KMS-11 (cell line): Measurements from ENCODE around the gene RPH3AL.

Source experiments
- H2AFZ ChIP-seq: fragments of 200-600 bp; sonication (generic); 2 replicates; pipeline ENCODE4 v1.6.1; 2016; ENCODE audit warnings: antibody characterized with exemption, mixed run types, low read depth
- H3K27ac ChIP-seq: fragments of 200-600 bp; sonication (generic); 2 replicates; pipeline ENCODE4 v1.6.1; 2016; ENCODE audit warnings: mild to moderate bottlenecking, mixed run types
- H3K27me3 ChIP-seq: fragments of 200-600 bp; sonication (generic); 2 replicates; pipeline ENCODE4 v1.6.1; 2017; ENCODE audit warnings: mild to moderate bottlenecking, low read depth, mixed run types, moderate library complexity; ENCODE audit not compliant: insufficient read depth
- H3K36me3 ChIP-seq: fragments of 200-600 bp; sonication (generic); 2 replicates; pipeline ENCODE4 v1.6.1; 2017; ENCODE audit warnings: mild to moderate bottlenecking, mixed run types; ENCODE audit not compliant: insufficient read depth
- H3K4me1 ChIP-seq: fragments of 200-600 bp; sonication (generic); 2 replicates; pipeline ENCODE4 v1.6.1; 2016; ENCODE audit warnings: mild to moderate bottlenecking, low read depth, mixed run types; ENCODE audit not compliant: poor library complexity, severe bottlenecking
- H3K4me2 ChIP-seq: fragments of 200-600 bp; sonication (generic); 2 replicates; pipeline ENCODE4 v1.7.0; 2016; ENCODE audit warnings: mild to moderate bottlenecking, mixed run types
- H3K4me3 ChIP-seq: fragments of 200-600 bp; sonication (generic); IDR thresholded peaks from 2 replicates; pipeline ENCODE4 v1.6.1; 2017; ENCODE audit warnings: low read depth, low read length, mixed read lengths; ENCODE audit not compliant: insufficient read depth
- H3K79me2 ChIP-seq: fragments of 200-600 bp; sonication (generic); 2 replicates; pipeline ENCODE4 v1.6.1; 2016; ENCODE audit warnings: low read depth, mixed run types; ENCODE audit not compliant: insufficient read depth
- H3K9ac ChIP-seq: fragments of 200-600 bp; sonication (generic); 2 replicates; pipeline ENCODE4 v1.6.1; 2016; ENCODE audit warnings: mild to moderate bottlenecking, mixed run types
- H4K20me1 ChIP-seq: fragments of 200-600 bp; sonication (generic); 2 replicates; pipeline ENCODE4 v1.6.1; 2016; ENCODE audit warnings: mild to moderate bottlenecking, mixed run types; ENCODE audit not compliant: insufficient read depth
- CTCF ChIP-seq: fragments of 200-600 bp; sonication (generic); conservative IDR thresholded peaks from 2 replicates; pipeline ENCODE4 v1.6.1; 2017; ENCODE audit warnings: low read depth, mild to moderate bottlenecking, antibody characterized with exemption, low read length, moderate library complexity, mixed read lengths

The RPH3AL gene

DNA sequence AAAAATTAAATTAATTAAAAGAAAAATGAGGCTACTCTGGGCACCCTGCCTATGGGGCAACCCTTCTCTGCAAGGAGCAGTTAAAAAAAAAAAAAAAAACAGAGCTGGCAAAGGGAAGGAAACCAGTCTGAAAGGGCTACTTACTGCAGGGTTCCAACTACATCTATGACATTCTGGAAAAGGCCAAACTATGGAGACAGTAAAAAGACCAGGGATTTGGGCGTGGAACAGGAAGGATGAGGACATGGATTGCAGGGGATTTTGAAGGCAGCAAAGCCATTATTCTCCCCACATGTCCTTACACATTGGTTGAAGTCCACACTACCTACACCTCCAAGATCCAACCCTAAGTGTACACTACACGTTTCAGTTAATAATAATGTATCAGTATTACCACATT, 4.6 kb downstream of the RPH3AL start:
- Histone ChIP-seq H2AFZ (no peak overlapping the region), H4K20me1 (no peaks in the 10 kb centered on the region), H3K9ac (no peak overlapping the region), H3K36me3 (no peaks in the 10 kb centered on the region), H3K27ac (no peak overlapping the region), H3K4me1 (no peaks in the 10 kb centered on the region), H3K27me3 (no peaks in the 10 kb centered on the region), H3K4me3 (no peak overlapping the region), H3K79me2 (no peaks in the 10 kb centered on the region), H3K4me2 (no peak overlapping the region)
- TF ChIP-seq CTCF = no peak

DNA sequence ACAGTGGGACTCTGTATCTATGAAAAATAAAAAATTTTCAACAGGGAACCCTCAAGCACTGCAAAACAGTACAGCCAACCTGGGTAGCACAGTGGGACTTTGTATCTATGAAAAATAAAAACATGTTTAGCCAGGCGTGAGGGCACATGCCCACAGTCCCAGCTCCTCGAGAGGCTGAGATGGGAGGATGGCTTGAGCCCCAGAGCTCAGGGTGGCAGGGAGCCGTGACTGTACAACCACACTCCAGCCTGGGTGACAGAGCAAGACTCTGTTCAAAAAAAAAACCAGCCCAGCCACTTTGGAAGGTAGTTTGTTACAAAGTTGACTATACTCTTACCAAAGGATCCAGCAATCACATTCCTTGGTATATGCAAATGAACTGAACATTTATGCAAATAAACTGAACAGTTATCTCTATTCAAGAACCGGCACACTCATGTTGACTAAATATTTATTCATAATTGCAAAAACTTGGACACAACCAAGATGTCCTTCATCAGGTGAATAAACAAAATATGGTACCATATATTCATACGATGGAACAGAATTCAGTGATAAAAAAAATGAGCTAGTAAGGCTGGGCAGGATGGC, 5.2 kb downstream of the RPH3AL start:
- Histone ChIP-seq H3K9ac (no peak overlapping the region), H3K4me1 (no peaks in the 10 kb centered on the region), H3K79me2 (no peaks in the 10 kb centered on the region), H3K36me3 (no peaks in the 10 kb centered on the region), H2AFZ (no peak overlapping the region), H3K27ac (no peak overlapping the region), H4K20me1 (no peaks in the 10 kb centered on the region), H3K27me3 (no peaks in the 10 kb centered on the region), H3K4me2 (no peak overlapping the region), H3K4me3 (no peak overlapping the region)
- TF ChIP-seq CTCF = no peak

DNA sequence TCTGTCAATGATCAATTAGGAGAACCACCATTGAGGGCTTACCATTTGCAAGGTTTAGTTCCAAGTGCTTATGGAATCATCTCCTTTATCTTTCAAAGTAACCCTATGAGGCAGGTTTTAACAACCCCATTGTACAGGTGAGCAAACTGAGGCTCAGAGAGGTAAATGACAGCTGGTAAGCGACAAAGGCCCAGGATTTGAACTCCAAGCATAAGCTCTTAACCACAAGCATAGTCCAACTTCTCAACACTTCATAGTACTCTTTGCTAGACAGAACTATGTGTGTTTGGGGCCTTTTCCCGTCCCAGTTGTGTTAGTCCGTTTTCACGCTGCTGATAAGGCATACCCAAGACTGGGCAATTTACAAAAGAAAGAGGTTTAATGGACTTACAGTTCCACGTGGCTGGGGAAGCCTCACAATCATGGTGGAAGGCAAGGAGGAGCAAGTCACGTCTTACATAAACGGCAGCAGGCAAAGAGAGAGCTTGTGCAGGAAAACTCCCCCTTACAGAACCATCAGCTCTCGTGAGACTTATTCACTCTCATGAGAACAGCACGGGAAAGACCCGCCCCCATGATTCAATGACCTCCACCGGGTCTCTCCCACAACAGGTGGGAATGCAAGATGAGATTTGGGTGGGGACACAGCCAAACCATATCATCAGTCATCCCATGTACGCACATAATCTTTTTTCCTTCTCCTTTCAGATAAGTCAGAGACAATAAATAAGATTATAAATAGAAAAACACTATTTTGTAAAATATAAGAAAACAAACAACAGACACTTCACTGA, 6.4 kb downstream of the RPH3AL start:
- no peaks in the 10 kb centered on the region for H3K79me2 ChIP-seq

DNA sequence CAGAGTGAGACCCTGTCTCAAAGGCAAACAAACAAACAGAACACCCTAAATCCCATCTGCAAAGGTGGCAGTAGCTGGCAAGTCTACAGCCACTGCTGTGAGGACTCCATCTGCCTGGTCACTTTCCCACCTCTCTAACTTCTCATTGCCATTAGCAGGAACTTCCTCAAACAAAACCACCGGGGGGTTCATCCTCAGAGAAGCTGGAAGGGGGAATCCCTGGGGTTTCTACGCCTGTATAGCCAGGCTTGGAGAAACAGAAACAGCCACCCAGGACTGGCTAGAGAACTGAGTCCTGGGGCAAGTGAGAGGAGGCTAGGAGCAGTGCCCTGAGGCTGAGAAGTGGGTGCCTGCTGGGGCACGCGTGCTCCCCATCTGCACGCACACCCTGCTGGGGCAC, 7.3 kb downstream of the RPH3AL start:
- Histone ChIP-seq H3K27ac (no peak overlapping the region), H3K4me3 (no peak overlapping the region), H2AFZ (no peak overlapping the region), H3K27me3 (no peaks in the 10 kb centered on the region), H3K36me3 (no peaks in the 10 kb centered on the region), H4K20me1 (no peaks in the 10 kb centered on the region), H3K4me1 (no peaks in the 10 kb centered on the region), H3K4me2 (no peak overlapping the region), H3K79me2 (no peaks in the 10 kb centered on the region), H3K9ac (no peak overlapping the region)
- no peak for TF ChIP-seq CTCF

More for the DNA sequence above, 6.4 kb downstream of the RPH3AL start:
- no peak overlapping the region for H3K9ac ChIP-seq
- H3K4me2 ChIP-seq = no peak overlapping the region
- no peak for TF ChIP-seq CTCF
- no peak overlapping the region for H3K27ac ChIP-seq
- H3K4me3 ChIP-seq = no peak overlapping the region
- no peak overlapping the region for H2AFZ ChIP-seq
- no peaks in the 10 kb centered on the region for H3K36me3 ChIP-seq
- H3K4me1 ChIP-seq = no peaks in the 10 kb centered on the region
- H4K20me1 ChIP-seq = no peaks in the 10 kb centered on the region
- H3K27me3 ChIP-seq = no peaks in the 10 kb centered on the region
